Measurements from ENCODE around the gene MAP2K2.

Gene MAP2K2

GRCh38 chr19:4086411-4086867 lies 37.5 kb downstream of the MAP2K2 start:
- DNase-seq (ENCODE audit: low read depth, low spot score): no peak
- H3K4me3 ChIP-seq (ENCODE audit: low read length): no peak overlapping the region

- no peak for DNase-seq (ENCODE audit: low read depth, low spot score)
- no peak overlapping the region for H3K4me3 ChIP-seq (ENCODE audit: low read length)
Measured at GRCh38 chr19:4084547-4084877, 39.4 kb downstream of the MAP2K2 start.

- no peak overlapping the region for H3K4me3 ChIP-seq (ENCODE audit: low read length)
- DNase-seq (ENCODE audit: low read depth, low spot score): no peak
Measured at GRCh38 chr19:4083677-4084546, 40.0 kb downstream of the MAP2K2 start.

GRCh38 chr19:4082172-4082571 lies 41.8 kb downstream of the MAP2K2 start:
- DNase-seq (ENCODE audit: low read depth, low spot score): no peak
- H3K4me3 ChIP-seq (ENCODE audit: low read length): no peak overlapping the region

GRCh38 chr19:4081441-4082129 lies 42.3 kb downstream of the MAP2K2 start:
- no peak overlapping the region for H3K4me3 ChIP-seq (ENCODE audit: low read length)
- DNase-seq (ENCODE audit: low read depth, low spot score): peak; percentile 29

- no peak for DNase-seq (ENCODE audit: low read depth, low spot score)
Measured at GRCh38 chr19:4080473-4080872, 43.4 kb downstream of the MAP2K2 start.

GRCh38 chr19:4077800-4078684 lies 45.9 kb downstream of the MAP2K2 start:
- no peak overlapping the region for H3K4me3 ChIP-seq (ENCODE audit: low read length)
- DNase-seq (ENCODE audit: low read depth, low spot score): no peak

More at GRCh38 chr19:4080473-4080872, 43.4 kb downstream of the MAP2K2 start:
- H3K4me3 ChIP-seq (ENCODE audit: low read length): no peak overlapping the region

- H3K4me3 ChIP-seq (ENCODE audit: low read length): no peak overlapping the region
- DNase-seq (ENCODE audit: low read depth, low spot score): no peak
Measured at GRCh38 chr19:4077007-4077374, 46.9 kb downstream of the MAP2K2 start.

GRCh38 chr19:4075373-4075772 lies 48.5 kb downstream of the MAP2K2 start:
- H3K4me3 ChIP-seq (ENCODE audit: low read length): no peak overlapping the region
- no peak for DNase-seq (ENCODE audit: low read depth, low spot score)

- DNase-seq (ENCODE audit: low read depth, low spot score): no peak
- H3K4me3 ChIP-seq (ENCODE audit: low read length): no peak overlapping the region
Measured at GRCh38 chr19:4071610-4072009, 52.3 kb downstream of the MAP2K2 start.

GRCh38 chr19:4069331-4069959 lies 54.5 kb downstream of the MAP2K2 start:
- peak; percentile 58 for DNase-seq (ENCODE audit: low read depth, low spot score)
- H3K4me3 ChIP-seq (ENCODE audit: low read length): peak overlapping the region; percentile 5

GRCh38 chr19:4068047-4068966 lies 55.6 kb downstream of the MAP2K2 start:
- no peak for DNase-seq (ENCODE audit: low read depth, low spot score)
- H3K4me3 ChIP-seq (ENCODE audit: low read length): peak overlapping the region; percentile 69

- peak; percentile 42 for DNase-seq (ENCODE audit: low read depth, low spot score)
- H3K4me3 ChIP-seq (ENCODE audit: low read length): peak overlapping the region; percentile 69
Measured at GRCh38 chr19:4067396-4068046, 56.4 kb downstream of the MAP2K2 start.

- H3K4me3 ChIP-seq (ENCODE audit: low read length): peak within 1 kb of the TSS; percentile 69
- peak; percentile 82 for DNase-seq (ENCODE audit: low read depth, low spot score)
Measured at GRCh38 chr19:4066682-4067395, 57.1 kb downstream of the MAP2K2 start, which contains the start of gene ZBTB7A. Gene ZBTB7A, minus strand, starts transcription at chr19:4066899. Its CDS starts 11,667 bp downstream, at chr19:4055232.

- no peak for DNase-seq (ENCODE audit: low read depth, low spot score)
- peak overlapping the region; percentile 69 for H3K4me3 ChIP-seq (ENCODE audit: low read length)
Measured at GRCh38 chr19:4066176-4066606, 57.7 kb downstream of the MAP2K2 start.

GRCh38 chr19:4065430-4066175 lies 58.3 kb downstream of the MAP2K2 start:
- DNase-seq (ENCODE audit: low read depth, low spot score): peak; percentile 97
- peak overlapping the region; percentile 69 for H3K4me3 ChIP-seq (ENCODE audit: low read length)

Measured in Jurkat, Clone E6-1 (cell line).